HCT116 (cell line): ENCODE data around the gene FN3K. TPM values are rescaled to one million over a fixed set of nuclear protein-coding genes. Genes with fewer than 3 reads are reported as not detected.

ENCODE experiments used
- EGR1 ChIP-seq: IDR thresholded peaks from 2 replicates; pipeline ENCODE4 v1.6.1; 2012; ENCODE audit warnings: low read depth
- EZH2 ChIP-seq: fragments of 200-600 bp; sonication (generic); IDR thresholded peaks from 2 replicates; pipeline ENCODE4 v1.6.1; 2017; ENCODE audit warnings: antibody characterized with exemption, mixed run types
- EZH2phosphoT487 ChIP-seq: fragments of 200-600 bp; IDR thresholded peaks from 2 replicates; pipeline ENCODE4 v1.6.1; 2018; ENCODE audit warnings: antibody characterized with exemption, borderline replicate concordance
- JUND ChIP-seq: IDR thresholded peaks from 2 replicates; pipeline ENCODE4 v1.6.1; 2012
- SRF ChIP-seq: IDR thresholded peaks from 2 replicates; pipeline ENCODE4 v1.6.1; 2012; ENCODE audit warnings: low read depth
- ZNF274 ChIP-seq: fragments of 200-500 bp; sonication (Bioruptor generic); IDR thresholded peaks from 2 replicates; pipeline ENCODE4 v1.6.1; 2014; ENCODE audit warnings: mild to moderate bottlenecking, low read depth, low read length, inconsistent platforms
- total RNA-seq: library from RNA; stranded (reverse); gene quantifications from one replicate; pipeline ENCODE4 v1.2.1, GENCODE V29; 2021; ENCODE audit not compliant: unreplicated experiment
- TF ChIP-seq, protein P1 (sequence below): IDR thresholded peaks from 2 replicates; pipeline ENCODE4 v1.6.1; 2012
- TF ChIP-seq, protein P2 (sequence below), 3 experiments: fragments of 200-600 bp in 1 of 3; sonication (generic) in 1 of 3; IDR thresholded peaks in 2 of 3; conservative IDR thresholded peaks in 1 of 3; 2 replicates each; pipeline ENCODE4 v1.5.1; 2012 to 2017; ENCODE audit warnings: low read depth in 2 of 3, low read length in 2 of 3, antibody characterized with exemption in 1 of 3, borderline replicate concordance in 1 of 3, control low read depth in 1 of 3, mild to moderate bottlenecking in 1 of 3, mixed read lengths in 1 of 3, mixed run types in 1 of 3, moderate library complexity in 1 of 3; ENCODE audit not compliant: insufficient read depth in 1 of 3
- TF ChIP-seq, protein P3 (sequence below): IDR thresholded peaks from 2 replicates; pipeline ENCODE4 v1.6.1; 2012; ENCODE audit warnings: low read depth
- TF ChIP-seq, protein P4 (sequence below): IDR thresholded peaks from 2 replicates; pipeline ENCODE4 v1.6.1; 2012

FN3K gene
- total RNA-seq, 1 experiment from 2014 or later: 9.9 TPM

DNA sequence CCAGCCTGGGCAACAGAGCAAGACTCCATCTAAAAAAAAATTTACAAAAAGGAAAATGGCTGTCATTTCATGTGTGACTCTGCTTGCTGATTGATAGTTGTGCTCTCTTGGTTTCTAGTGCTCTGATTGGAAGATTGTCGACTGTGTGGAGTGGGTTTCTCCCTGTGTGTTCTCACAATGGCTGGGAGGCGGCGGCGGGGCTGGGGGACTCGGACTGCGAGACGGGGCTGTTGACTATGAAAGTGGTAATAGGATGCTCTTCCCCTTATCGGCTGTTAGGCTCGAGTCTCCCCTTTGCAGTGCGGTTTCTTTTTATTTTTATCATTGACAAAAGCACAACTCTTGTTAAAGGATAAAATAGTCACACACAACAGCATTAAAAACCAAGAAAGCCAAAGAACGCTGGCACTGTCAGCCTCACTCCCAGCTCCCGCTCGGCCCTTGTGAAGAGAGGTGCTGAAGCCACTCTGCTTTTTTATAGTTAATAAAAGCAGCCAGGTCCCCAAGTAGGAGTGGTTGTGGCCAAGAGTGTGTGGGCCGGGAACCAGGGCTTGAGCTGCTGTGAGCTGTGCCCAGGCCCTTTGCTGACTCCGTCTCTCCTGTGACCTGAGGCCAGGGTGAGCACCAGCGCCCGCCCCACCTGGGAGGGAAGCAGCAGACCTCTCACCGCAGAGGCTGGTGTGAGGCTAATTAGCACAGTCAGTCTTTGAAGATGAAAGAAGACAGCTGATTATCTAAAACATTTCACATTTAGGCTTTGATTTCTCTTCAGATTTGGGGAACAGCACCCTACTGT lies 53.0 kb downstream of the FN3K start (continued):
- TF ChIP-seq, protein P1, sequence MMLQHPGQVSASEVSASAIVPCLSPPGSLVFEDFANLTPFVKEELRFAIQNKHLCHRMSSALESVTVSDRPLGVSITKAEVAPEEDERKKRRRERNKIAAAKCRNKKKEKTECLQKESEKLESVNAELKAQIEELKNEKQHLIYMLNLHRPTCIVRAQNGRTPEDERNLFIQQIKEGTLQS: no peak
- no peak for TF ChIP-seq EGR1
- TF ChIP-seq EZH2phosphoT487: no peak
- TF ChIP-seq, protein P2, sequence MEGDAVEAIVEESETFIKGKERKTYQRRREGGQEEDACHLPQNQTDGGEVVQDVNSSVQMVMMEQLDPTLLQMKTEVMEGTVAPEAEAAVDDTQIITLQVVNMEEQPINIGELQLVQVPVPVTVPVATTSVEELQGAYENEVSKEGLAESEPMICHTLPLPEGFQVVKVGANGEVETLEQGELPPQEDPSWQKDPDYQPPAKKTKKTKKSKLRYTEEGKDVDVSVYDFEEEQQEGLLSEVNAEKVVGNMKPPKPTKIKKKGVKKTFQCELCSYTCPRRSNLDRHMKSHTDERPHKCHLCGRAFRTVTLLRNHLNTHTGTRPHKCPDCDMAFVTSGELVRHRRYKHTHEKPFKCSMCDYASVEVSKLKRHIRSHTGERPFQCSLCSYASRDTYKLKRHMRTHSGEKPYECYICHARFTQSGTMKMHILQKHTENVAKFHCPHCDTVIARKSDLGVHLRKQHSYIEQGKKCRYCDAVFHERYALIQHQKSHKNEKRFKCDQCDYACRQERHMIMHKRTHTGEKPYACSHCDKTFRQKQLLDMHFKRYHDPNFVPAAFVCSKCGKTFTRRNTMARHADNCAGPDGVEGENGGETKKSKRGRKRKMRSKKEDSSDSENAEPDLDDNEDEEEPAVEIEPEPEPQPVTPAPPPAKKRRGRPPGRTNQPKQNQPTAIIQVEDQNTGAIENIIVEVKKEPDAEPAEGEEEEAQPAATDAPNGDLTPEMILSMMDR (IDR thresholded peaks at IDR 0.05 in 2 of 3, conservative IDR thresholded peaks at IDR 0.05 in 1 of 3; ENCODE audit: borderline replicate concordance in 1 of 3, insufficient read depth in 1 of 3, low read depth in 2 of 3, low read length in 2 of 3): no peak
- TF ChIP-seq, protein P3, sequence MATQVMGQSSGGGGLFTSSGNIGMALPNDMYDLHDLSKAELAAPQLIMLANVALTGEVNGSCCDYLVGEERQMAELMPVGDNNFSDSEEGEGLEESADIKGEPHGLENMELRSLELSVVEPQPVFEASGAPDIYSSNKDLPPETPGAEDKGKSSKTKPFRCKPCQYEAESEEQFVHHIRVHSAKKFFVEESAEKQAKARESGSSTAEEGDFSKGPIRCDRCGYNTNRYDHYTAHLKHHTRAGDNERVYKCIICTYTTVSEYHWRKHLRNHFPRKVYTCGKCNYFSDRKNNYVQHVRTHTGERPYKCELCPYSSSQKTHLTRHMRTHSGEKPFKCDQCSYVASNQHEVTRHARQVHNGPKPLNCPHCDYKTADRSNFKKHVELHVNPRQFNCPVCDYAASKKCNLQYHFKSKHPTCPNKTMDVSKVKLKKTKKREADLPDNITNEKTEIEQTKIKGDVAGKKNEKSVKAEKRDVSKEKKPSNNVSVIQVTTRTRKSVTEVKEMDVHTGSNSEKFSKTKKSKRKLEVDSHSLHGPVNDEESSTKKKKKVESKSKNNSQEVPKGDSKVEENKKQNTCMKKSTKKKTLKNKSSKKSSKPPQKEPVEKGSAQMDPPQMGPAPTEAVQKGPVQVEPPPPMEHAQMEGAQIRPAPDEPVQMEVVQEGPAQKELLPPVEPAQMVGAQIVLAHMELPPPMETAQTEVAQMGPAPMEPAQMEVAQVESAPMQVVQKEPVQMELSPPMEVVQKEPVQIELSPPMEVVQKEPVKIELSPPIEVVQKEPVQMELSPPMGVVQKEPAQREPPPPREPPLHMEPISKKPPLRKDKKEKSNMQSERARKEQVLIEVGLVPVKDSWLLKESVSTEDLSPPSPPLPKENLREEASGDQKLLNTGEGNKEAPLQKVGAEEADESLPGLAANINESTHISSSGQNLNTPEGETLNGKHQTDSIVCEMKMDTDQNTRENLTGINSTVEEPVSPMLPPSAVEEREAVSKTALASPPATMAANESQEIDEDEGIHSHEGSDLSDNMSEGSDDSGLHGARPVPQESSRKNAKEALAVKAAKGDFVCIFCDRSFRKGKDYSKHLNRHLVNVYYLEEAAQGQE: no peak
- TF ChIP-seq, protein P4, sequence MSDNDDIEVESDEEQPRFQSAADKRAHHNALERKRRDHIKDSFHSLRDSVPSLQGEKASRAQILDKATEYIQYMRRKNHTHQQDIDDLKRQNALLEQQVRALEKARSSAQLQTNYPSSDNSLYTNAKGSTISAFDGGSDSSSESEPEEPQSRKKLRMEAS: no peak
- no peak for TF ChIP-seq ZNF274
- no peak for TF ChIP-seq JUND
- TF ChIP-seq SRF: no peak
- no peak for TF ChIP-seq EZH2
